Measurements from ENCODE around the gene BTD. TPM values are rescaled to one million over a fixed set of nuclear protein-coding genes. Genes with fewer than 3 reads are reported as not detected.

Gene BTD
- total and polyA plus RNA-seq, 2 experiments from 2014 or later, result 17.8 to 20.0 TPM

- TF ChIP-seq ZNF462 (CRISPR knock-in tag; IDR thresholded peaks at IDR 0.05) (no peak), EZH2 (IDR thresholded peaks at IDR 0.05; ENCODE audit: low read depth, unreplicated experiment) (no peak), NANOG (IDR thresholded peaks at IDR 0.05; ENCODE audit: borderline replicate concordance) (no peak), STAT1 (IDR thresholded peaks at IDR 0.05; ENCODE audit: unreplicated experiment) (no peak), JUNB (IDR thresholded peaks at IDR 0.05; ENCODE audit: unreplicated experiment) (no peak)
Observed at GRCh38 chr3:15610082-15610759, 8.7 kb downstream of the BTD start (continued).

GRCh38 chr3:15611018-15611417 is 9.5 kb downstream of the BTD start:
- no peak for TF ChIP-seq REST (IDR thresholded peaks at IDR 0.05; ENCODE audit: unreplicated experiment)
- Histone ChIP-seq H3K4me2 (no peak overlapping the region), H3K79me2 (replicated peaks; ENCODE audit: insufficient read depth) (no peaks in the 10 kb centered on the region), H3F3A (replicated peaks; ENCODE audit: low read depth) (no peaks in the 10 kb centered on the region), H3K9me2 (ENCODE audit: insufficient read depth) (no peaks in the 10 kb centered on the region), H2AFZ (no peak overlapping the region), H3K27me3 (ENCODE audit: insufficient read depth) (no peaks in the 10 kb centered on the region), H3K4me3 (no peak overlapping the region), H4K20me1 (replicated peaks; ENCODE audit: insufficient read depth) (no peaks in the 10 kb centered on the region), H3K27ac (ENCODE audit: low read depth) (no peak overlapping the region), H3K4me1 (ENCODE audit: insufficient read depth) (peaks cover 12% of the 10 kb centered on the region), H3K36me3 (ENCODE audit: insufficient read depth) (no peaks in the 10 kb centered on the region)
- H3K27ac Mint-ChIP-seq, result no peak overlapping the region
- no peak for ATAC-seq
- H3K4me1 Mint-ChIP-seq, result peaks cover 12% of the 10 kb centered on the region
- H3K36me3 Mint-ChIP-seq (ENCODE audit: low read depth), result no peaks in the 10 kb centered on the region
- no peaks in the 10 kb centered on the region for H3K9me3 Mint-ChIP-seq
- peaks cover 2% of the 10 kb centered on the region for H3K27me3 Mint-ChIP-seq (ENCODE audit: insufficient read depth, low read depth, poor library complexity)
- DNase-seq (ENCODE audit: low spot score), result no peak
- H3K4me3 Mint-ChIP-seq, result no peak overlapping the region
